ENCODE data around the gene MAD1L1.
"Not testable (repeated sequence)": the region's sequence is repeated elsewhere in the genome, so short reads cannot be mapped to it uniquely, and the experiment has no call there.

Gene MAD1L1

GRCh38 chr7:2066251-2066919 is 166.4 kb downstream of the MAD1L1 start:
- DNase-seq (ENCODE audit: low read depth) = no peak

DNA sequence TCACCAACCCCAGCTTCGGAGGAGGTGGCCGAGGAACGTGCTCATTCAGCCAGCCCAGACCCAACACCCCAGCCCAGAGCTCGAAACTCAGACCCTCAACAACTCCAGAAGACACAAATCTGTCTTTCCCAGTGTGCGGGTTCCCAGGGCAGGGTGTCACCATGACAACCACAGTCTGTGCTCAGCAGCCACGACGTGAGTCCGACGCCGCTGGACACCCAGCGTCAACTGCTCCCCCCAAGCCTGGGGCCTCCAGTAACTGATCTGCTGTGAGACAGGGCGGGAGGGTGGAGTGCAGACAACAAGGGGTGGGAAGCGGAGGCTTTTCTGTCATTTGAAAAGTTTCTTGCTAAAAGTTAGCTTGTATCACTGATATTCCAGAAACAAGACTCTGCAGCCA is 167.2 kb downstream of the MAD1L1 start:
- DNase-seq (ENCODE audit: low read depth) = no peak

DNA sequence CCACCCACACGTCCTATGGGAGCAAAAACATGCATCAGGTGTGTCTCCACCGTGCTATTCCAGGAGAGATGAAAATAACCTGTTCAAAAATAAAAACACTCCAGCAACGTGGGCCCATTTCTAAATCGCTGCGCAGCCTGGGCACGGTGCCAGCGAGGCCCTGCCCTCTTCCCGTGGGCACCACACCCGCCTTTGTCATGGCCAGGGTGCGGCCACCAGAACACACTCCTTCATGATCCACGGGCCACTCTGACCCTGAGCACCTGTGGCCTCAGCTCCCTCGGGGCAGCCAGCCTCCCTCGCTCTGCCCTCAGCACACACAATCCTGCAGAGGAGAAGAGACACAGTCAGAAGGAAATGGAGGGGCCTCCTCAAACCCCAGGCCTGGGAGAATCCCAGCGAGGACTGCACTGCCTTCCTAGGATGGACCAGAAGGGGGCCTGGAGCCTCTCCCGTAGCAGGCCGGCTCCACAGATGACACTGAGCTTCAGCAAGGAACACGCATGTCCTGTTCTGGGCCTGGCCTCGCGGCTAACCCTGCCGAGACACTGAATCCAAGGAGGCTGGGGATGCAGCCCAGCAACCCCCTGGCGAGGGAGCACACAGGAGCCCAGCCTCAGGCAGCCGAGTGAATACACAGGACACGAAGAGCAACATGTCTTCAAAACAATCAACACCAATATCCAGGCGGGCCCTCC is 169.0 kb downstream of the MAD1L1 start:
- DNase-seq (ENCODE audit: low read depth) = no peak

- DNase-seq (ENCODE audit: low read depth) = no peak
Measured at GRCh38 chr7:2062648-2063047, 170.1 kb downstream of the MAD1L1 start.

DNA sequence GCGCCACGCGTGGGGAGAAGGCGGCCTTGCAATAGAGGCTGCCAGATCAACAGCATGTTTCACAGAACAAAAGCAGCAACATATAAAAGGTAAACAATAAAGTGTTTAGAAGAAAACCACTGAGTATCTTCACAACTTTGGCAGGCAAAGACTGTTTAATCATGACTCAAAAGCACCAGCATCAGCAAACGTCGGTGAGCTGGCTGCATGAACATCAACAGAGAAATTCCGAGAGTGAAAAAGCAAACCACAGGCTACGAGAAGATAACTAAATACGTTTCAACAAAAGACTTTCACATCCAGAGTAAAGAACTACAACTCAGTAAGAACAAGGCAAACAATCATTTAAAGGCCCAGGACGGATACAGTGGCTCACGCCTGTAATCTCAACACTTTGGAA is 172.0 kb downstream of the MAD1L1 start:
- DNase-seq (ENCODE audit: low read depth) = no peak

DNA sequence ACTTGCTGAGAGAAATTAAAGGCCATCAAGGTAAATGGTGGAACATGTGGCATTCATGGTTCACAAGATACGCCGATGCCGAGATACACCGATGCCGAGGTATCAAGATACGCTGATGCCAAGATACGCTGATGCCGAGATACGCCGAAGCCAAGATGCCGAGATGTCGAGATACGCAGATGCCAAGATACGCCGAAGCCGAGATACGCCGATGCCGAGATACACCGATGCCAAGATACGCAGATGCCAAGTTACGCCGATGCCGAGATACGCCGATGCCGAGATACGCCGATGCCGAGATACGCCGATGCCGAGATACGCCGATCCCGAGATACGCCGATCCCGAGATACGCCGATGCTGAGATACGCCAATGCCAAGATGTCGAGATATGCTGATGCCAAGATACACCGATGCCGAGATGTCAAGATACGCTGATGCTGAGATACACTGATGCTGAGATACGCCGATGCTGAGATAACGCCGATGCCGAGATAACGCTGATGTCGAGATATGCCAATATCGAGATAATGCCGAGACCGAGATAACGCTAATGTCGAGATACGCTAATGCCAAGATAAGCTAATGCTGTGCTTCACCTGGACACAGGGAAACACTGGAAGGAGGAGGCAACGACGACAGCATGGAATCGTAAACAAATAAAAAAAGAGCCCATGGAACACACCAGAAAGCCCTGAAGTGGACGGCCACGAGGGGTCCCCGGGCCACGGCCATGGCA is 172.6 kb downstream of the MAD1L1 start:
- no peak for DNase-seq (ENCODE audit: low read depth)

- DNase-seq (ENCODE audit: low read depth) = not testable (repeated sequence)
Measured at GRCh38 chr7:2058246-2058645, 174.5 kb downstream of the MAD1L1 start.

DNA sequence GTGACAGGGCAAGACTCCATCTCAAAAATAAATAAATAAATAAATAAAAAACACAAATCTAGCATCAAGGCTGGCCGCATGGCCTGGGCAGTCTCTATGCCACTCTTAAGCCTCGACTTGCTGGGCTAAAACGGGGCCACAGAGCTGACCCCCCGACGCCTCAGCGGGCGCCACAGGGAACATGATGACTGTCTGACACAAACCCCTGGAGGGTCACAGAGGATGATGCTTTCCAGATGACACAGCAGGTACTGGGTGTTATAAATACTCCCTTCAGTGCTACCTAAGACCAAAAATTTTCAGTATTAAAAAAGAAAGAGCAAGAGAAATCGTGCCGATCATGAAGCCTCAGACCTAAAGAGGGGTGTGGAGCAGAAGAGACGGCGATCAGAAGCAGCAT is 176.8 kb downstream of the MAD1L1 start:
- no peak for DNase-seq (ENCODE audit: low read depth)

GRCh38 chr7:2054927-2055326 is 177.8 kb downstream of the MAD1L1 start:
- DNase-seq (ENCODE audit: low read depth) = no peak

DNA sequence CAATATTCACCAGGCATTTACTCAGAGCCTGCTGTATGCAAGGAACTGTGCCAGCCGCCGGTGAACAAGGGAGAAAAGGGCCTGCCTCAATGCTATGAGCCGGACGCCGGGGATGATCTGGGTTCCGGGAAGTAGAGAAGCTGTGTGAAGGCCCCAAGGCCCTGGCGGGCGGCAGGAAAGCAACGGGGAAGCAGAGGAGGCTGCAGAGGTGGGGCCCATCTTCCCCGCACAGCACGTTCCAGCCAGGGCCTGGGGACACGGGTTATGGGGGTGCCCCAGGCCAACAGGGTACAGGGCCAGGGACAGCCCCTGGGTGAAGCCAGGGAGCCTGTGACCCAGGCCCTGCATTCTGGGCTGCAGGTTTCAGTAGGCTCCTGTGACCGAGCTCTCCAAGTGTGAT is 179.3 kb downstream of the MAD1L1 start:
- no peak for DNase-seq (ENCODE audit: low read depth)

DNA sequence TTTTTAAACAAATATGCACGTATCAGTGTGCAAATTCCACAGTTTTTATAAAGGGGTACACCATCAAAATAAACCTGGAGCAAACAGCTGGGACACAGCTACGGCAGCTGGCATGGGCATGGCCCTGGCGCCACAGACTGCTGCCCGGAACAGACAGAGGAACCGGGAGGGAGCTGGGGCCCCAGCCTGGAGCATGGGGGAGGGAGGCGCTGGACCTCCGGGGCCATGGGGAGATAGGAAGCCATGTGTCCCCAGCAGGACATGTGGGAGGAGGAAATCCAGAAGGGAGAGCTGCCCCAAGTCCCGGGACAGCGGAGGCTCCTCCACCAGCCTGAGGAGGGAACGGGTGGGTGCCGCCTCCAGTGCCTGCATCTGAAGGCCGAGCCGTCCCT is 180.1 kb downstream of the MAD1L1 start:
- no peak for DNase-seq (ENCODE audit: low read depth)

DNA sequence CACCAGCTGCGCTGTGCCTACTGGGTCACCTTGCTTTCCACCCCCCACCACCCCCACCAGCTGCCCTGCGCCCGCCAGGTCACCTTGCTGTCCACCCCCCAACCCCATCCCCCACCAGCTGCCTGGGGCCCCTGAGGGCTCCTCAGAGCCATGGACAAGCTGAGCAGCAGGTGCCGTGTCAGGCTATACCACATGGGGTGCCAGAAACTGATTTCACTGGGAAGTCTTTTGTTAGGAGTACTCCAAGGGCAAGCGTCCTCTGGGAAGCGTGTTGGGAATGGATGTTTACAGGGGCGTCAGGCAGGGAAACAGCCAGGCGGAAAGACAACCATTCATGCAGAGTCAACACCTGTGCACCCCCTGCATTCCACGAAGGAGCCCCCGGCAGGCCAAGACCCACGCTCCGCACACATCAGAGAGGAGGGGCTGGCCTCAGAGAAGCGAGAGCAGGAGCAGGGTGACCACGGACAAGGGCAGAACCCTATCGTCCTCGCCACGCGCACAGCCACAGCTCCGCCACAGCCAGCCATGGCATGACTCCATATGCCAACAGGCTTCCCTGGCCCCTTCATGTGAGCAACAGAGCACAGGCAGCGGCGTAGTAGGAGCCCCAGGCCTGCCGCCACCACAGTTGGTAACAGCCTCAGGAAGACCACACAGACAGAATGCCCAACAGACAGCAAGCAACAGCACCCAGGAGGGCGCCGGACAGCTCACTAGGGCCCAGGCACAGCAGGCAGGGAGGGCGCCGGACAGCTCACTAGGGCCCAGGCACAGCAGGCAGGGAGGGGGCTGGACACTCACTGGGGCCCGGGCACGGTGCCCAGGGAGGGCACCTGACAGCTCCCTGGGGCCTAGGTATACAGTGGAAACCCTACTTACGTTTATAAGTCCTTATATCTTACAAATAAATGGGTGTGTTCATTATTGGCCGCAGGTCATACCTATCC is 180.8 kb downstream of the MAD1L1 start:
- no peak for DNase-seq (ENCODE audit: low read depth)

- DNase-seq (ENCODE audit: low read depth) = no peak
Measured at GRCh38 chr7:2050511-2050866, 182.3 kb downstream of the MAD1L1 start.

DNA sequence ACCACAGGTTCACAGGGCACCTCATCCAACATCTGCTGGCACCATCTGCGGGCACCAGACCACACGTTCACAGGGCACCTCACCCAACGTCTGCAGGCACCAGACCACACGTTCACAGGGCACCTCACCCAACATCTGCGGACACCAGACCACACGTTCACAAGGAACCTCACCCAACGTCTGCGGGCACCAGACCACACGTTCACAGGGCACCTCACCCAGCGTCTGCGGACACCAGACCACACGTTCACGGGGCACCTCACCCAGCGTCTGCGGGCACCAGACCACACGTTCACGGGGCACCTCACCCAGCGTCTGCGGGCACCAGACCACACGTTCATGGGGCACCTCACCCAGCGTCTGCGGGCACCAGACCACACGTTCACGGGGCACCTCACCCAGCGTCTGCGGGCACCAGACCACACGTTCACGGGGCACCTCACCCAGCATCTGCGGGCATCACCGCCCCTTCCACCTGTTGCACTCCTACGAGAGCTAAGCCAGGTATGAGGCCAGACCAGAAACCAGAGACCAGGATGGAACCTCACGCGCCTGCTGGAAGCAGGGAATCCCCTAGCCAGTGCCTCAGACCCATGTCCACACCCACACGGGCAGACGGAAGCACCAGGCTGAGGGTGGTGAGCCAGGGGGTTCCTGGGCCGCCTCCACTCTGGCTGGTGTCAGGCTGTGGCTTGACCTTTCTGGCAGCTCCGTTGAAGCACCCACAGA is 182.8 kb downstream of the MAD1L1 start:
- DNase-seq (ENCODE audit: low read depth) = no peak

DNA sequence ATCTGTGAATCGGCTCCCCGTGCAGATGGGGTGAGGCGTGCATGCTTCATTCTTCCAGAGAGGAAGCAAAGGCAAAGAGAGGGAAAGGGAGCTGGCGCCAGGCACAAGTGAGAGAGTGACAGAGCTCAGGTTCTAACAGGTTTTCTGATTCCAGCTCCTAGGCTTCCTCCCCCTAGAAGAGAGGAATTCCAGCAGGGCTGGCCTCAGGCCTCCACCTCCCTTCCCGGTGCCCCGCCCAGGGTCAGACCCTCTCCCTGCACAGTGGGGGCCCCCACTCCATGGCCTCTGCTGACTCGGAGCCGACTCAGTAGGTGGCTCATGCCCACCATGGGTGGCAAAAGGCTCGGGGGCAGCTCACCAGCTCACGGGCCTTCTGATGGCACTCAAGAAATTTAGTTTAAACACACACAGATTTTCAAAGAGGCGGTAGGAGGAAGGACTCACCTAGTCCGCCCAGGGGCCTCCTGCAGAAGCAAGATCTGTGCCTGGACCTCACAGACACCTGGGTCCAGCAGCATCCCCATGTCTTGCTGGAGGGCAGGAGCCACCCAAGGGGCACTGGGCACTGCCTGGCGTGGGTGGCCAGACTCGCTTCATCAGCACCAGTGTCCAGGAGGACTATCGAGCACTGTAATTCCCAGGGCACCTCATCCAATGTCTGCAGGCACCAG is 183.5 kb downstream of the MAD1L1 start:
- no peak for DNase-seq (ENCODE audit: low read depth)

DNA sequence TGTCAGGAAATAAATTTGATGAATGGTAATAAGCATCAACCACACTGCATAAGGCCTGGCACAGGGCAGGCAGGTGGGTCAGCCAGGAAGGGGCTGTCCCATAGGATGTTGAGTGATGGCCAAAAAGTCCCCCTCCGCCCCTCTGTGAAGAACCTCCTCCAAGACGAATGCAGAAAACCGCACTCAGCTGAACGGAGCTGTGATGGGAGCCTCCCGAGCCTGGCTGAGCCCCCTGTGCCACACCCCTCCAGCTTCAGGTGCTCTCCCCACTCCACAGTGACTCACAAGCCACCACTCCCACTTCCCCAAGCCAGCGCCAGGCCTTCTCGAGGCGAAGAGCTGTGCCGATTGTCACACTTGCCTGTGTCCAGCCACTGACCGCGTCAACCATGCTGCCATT is 184.2 kb downstream of the MAD1L1 start:
- DNase-seq (ENCODE audit: low read depth) = no peak

DNA sequence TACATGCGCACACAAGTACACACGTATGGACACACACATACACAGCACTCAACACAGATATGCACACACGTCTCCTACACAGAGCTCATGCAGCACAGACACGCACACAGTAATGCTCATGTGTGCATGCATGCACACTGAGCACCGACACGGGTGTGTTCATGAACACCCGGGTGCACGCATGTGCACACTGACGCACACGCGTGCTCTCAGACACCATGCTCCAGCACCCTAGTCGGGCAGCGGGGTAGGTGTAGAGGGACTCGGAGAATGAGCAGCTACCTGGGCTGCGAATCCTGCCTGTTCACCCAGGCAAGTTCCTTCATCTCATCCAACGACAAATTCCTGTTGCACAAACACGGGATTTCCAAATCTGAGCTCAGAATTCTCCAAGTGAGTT is 184.7 kb downstream of the MAD1L1 start:
- no peak for DNase-seq (ENCODE audit: low read depth)

DNA sequence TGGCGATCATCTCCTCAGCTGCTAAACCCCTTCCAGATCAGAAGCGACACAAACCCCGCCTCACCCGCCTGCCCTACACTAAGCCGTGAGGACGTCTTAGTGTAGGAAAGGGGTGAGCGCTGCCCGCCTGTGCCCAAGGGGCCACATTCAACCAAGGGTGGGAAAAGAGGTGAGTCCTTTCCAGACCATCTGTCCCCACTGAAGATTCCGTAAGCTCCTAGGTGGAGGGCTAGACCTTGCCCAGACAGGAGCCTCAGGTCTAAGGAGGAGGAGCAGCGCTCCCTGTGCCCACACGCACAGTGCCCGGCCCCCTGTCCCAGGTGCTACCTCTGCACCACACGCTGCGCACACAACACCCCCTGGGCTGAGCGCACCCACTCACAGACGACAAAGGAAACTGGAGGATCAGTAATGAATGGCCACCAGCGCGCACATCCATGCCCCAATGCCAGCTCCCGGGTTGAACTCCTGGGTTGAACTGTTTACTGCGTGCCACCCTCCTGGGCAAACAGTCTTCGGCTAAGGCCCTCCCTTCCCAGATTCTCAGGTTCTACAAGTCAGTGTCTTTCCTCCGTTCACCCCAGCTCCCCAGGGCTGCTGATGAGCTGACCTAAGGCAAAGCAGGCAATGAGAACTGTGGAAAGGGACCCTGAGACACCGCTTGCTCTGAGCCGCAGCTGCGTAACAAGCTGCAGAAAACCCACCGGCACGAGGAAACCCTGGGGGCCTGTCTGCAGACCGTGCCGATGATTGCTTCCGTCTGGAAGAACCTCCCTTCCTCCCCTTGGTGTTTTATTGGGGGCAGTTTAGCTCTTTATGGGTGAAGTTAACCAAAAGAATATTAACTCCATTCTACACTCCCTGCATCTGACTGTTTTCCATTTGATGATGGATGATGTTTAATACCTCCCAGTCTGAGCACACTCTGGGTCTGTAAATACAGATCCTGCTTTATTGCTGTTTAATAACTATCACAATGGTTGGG is 185.9 kb downstream of the MAD1L1 start:
- no peak for DNase-seq (ENCODE audit: low read depth)

DNA sequence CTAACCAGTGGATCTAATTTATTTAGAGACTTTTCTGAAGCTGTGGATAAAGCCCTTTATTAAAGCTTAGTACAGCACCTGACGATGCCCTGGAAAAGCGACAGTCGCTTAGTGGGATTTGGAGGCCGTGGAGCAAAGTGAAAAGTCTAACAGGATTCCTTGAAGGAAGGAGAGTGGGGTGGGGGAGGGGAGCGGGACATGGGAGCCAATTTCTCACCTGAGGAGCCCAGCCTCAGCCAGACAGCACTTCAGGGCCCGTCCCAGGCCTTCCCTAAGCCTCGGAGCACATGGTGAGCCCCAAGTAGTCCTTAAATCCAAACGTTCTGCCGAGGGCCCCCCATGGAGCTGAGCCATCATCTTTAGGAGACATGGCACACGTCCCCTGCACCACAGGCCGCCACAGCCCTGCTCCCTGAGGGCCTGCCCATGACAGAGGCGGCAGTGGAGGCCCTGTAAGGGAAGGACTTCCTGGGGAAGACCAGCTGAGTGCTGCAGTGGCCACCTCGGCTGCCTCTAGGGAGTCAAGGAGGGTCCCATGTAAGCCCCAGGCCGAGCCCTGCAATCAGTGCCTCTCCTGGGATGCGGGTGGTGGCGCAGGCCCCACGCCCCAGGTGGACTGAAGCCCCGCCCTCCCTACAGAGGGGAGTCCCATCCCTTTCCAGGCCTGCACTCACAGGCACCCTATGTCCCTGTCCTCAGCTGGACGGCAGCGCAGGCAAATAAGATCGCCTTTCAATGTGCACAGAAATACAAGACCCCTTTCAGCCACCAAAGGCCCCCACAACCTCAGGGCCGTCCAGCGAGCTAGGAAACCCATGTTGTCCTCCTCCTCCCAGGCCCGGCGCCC is 187.0 kb downstream of the MAD1L1 start:
- DNase-seq (ENCODE audit: low read depth) = no peak

All from stimulated activated CD8-positive, alpha-beta memory T cell treated with anti-CD3 and anti-CD28 coated beads, Interleukin-12 subunit alpha, Interleukin-12 subunit beta, amount 100 ng/mL, for 1 hour (primary cell).